ENCODE measurements around the gene BNIPL.

The BNIPL gene

DNA sequence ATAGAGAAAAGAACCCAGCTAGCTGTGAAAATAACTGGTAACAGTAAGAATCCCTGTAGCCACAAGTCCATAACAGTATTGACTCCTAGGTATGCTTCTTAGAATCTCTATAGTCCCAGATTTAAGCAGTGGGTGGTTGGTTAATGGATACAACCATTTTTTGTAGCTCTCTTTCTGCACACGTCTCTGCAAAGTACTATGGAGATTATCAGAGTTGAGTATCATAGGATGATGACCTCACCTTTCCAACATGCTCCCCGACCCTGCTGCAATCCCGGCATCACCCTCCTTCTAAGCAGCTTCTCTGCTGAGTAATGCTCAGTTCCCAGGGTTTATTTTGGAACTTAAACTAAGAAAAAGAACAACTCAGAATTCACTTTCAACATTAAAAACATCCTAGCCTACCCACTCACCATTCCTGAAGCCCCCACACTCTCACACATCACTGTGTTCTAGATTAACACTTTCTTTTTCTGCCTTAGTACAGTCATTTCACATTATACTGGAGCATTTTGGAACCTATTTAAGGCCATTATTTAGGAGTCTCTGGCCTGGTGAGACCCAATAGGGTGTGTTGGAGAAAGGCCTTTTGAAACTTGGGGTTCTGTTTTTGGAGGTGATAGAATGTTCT lies 26.5 kb downstream of the BNIPL start:
- TF ChIP-seq, protein P1, sequence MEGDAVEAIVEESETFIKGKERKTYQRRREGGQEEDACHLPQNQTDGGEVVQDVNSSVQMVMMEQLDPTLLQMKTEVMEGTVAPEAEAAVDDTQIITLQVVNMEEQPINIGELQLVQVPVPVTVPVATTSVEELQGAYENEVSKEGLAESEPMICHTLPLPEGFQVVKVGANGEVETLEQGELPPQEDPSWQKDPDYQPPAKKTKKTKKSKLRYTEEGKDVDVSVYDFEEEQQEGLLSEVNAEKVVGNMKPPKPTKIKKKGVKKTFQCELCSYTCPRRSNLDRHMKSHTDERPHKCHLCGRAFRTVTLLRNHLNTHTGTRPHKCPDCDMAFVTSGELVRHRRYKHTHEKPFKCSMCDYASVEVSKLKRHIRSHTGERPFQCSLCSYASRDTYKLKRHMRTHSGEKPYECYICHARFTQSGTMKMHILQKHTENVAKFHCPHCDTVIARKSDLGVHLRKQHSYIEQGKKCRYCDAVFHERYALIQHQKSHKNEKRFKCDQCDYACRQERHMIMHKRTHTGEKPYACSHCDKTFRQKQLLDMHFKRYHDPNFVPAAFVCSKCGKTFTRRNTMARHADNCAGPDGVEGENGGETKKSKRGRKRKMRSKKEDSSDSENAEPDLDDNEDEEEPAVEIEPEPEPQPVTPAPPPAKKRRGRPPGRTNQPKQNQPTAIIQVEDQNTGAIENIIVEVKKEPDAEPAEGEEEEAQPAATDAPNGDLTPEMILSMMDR (IDR thresholded peaks at IDR 0.05; ENCODE audit: low read depth, low read length) = no peak
- TF ChIP-seq EZH2phosphoT487 (IDR thresholded peaks at IDR 0.05; ENCODE audit: low read depth) = no peak
- peaks cover 12% of the 10 kb centered on the region for H3K4me1 ChIP-seq (ENCODE audit: low read length)
- H3K9me3 ChIP-seq (ENCODE audit: insufficient read depth, low read length) = no peaks in the 10 kb centered on the region
- H3K4me2 ChIP-seq (ENCODE audit: low read length) = no peak overlapping the region
- H2AFZ ChIP-seq (ENCODE audit: low read depth, low read length) = no peak overlapping the region
- peaks cover 3% of the 10 kb centered on the region; the same call in 1 of the 2 replicates for H4K20me1 ChIP-seq (ENCODE audit: insufficient read depth, low read length)
- H3K27ac ChIP-seq (ENCODE audit: low read length) = no peak overlapping the region
- H3K9ac ChIP-seq (ENCODE audit: low read length) = no peak overlapping the region
- H3K36me3 ChIP-seq (replicated peaks; ENCODE audit: low read depth, low read length) = peaks cover 2% of the 10 kb centered on the region
- no peaks in the 10 kb centered on the region for H3K27me3 ChIP-seq (ENCODE audit: low read depth, low read length)
- no peak overlapping the region for H3K4me3 ChIP-seq (ENCODE audit: low read length)
- H3K79me2 ChIP-seq (ENCODE audit: low read length) = peaks cover 22% of the 10 kb centered on the region

DNA sequence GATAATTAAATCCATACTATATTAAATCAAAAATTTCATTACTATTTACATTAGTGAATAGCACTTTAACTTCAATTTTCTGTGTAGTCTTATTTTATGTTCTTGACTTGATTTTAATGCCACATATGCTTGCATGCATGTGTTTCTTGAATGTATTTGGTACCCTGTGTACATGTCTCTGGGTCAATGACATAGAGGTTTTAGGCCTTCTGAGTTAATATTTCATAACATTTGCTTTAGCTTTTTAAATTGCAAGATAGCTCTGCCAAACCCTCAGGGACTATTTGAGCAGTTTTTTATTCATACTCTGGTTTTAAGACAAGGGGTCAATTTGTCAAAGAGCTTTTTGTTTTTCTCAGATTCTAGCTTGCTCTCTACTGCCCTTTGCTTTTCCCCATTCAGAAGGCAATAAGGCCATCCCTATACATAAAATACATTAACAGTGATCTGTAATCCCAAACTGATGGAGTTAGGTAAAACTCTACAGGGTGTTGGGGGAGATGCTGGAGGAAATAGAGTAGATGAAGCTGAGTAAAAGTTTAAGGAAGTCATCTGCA lies 28.8 kb downstream of the BNIPL start:
- Histone ChIP-seq H3K9ac (ENCODE audit: low read length) (no peak overlapping the region), H4K20me1 (ENCODE audit: insufficient read depth, low read length) (no peaks in the 10 kb centered on the region), H3K4me3 (ENCODE audit: low read length) (no peak overlapping the region), H3K36me3 (replicated peaks; ENCODE audit: low read depth, low read length) (no peaks in the 10 kb centered on the region), H3K4me1 (ENCODE audit: low read length) (peaks cover 13% of the 10 kb centered on the region), H3K79me2 (ENCODE audit: low read length) (0 out of 2 replicates have a peak, but pooled peaks cover 5% of the 10 kb centered on the region), H3K27me3 (ENCODE audit: low read depth, low read length) (no peaks in the 10 kb centered on the region), H3K9me3 (ENCODE audit: insufficient read depth, low read length) (no peaks in the 10 kb centered on the region), H2AFZ (ENCODE audit: low read depth, low read length) (no peak overlapping the region), H3K27ac (ENCODE audit: low read length) (no peak overlapping the region), H3K4me2 (ENCODE audit: low read length) (no peak overlapping the region)
- no peak for TF ChIP-seq EZH2phosphoT487 (IDR thresholded peaks at IDR 0.05; ENCODE audit: low read depth)
- TF ChIP-seq, protein P1 (IDR thresholded peaks at IDR 0.05; ENCODE audit: low read depth, low read length) = no peak

DNA sequence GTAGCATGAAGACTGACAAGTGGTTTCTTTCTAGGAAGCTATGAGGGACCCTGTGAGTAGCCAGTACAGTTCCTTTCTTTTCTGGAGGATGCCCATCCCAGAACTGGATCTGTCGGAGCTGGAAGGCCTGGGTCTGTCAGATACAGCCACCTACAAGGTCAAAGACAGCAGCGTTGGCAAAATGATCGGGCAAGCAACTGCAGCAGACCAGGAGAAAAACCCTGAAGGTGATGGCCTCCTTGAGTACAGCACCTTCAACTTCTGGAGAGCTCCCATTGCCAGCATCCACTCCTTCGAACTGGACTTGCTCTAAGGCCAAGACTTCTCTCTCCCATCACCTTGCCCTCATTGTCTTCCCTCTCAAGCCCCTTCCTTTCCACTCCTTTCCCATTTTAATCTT lies 30.8 kb downstream of the BNIPL start:
- no peaks in the 10 kb centered on the region for H4K20me1 ChIP-seq (ENCODE audit: insufficient read depth, low read length)
- no peak overlapping the region for H3K4me3 ChIP-seq (ENCODE audit: low read length)
- no peak overlapping the region for H3K9ac ChIP-seq (ENCODE audit: low read length)
- H3K36me3 ChIP-seq (replicated peaks; ENCODE audit: low read depth, low read length) = no peaks in the 10 kb centered on the region
- peaks cover 13% of the 10 kb centered on the region for H3K4me1 ChIP-seq (ENCODE audit: low read length)
- H3K27me3 ChIP-seq (ENCODE audit: low read depth, low read length) = no peaks in the 10 kb centered on the region
- no peaks in the 10 kb centered on the region for H3K9me3 ChIP-seq (ENCODE audit: insufficient read depth, low read length)
- peaks cover 12% of the 10 kb centered on the region; the same call in 1 of the 2 replicates for H3K79me2 ChIP-seq (ENCODE audit: low read length)
- no peak for TF ChIP-seq EZH2phosphoT487 (IDR thresholded peaks at IDR 0.05; ENCODE audit: low read depth)
- TF ChIP-seq, protein P1 (IDR thresholded peaks at IDR 0.05; ENCODE audit: low read depth, low read length) = no peak
- no peak overlapping the region for H2AFZ ChIP-seq (ENCODE audit: low read depth, low read length)
- no peak overlapping the region for H3K27ac ChIP-seq (ENCODE audit: low read length)
- H3K4me2 ChIP-seq (ENCODE audit: low read length) = no peak overlapping the region

DNA sequence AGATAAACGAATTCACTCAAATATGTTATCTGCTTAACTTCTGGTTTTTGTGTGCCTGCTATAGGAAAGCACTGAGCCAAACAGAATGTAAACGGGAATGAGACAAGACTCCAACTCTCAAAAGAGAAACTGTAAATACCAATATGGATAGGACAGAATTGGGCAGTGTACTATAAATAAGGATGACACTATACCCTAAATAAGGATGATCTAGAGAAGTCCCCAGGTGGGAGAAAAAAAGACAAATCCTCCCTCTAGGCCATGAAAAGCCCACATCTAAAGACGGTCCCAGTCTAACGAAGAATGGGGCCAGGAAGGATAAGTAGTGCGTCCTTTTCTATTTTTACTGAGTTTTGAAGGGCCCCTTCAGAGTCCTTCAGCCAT lies 32.7 kb downstream of the BNIPL start:
- H3K4me2 ChIP-seq (ENCODE audit: low read length) = no peak overlapping the region
- no peaks in the 10 kb centered on the region for H4K20me1 ChIP-seq (ENCODE audit: insufficient read depth, low read length)
- H3K4me3 ChIP-seq (ENCODE audit: low read length) = no peak overlapping the region
- no peak overlapping the region for H2AFZ ChIP-seq (ENCODE audit: low read depth, low read length)
- peaks cover 13% of the 10 kb centered on the region for H3K4me1 ChIP-seq (ENCODE audit: low read length)
- H3K9ac ChIP-seq (ENCODE audit: low read length) = no peak overlapping the region
- no peaks in the 10 kb centered on the region for H3K36me3 ChIP-seq (replicated peaks; ENCODE audit: low read depth, low read length)
- TF ChIP-seq EZH2phosphoT487 (IDR thresholded peaks at IDR 0.05; ENCODE audit: low read depth) = no peak
- TF ChIP-seq, protein P1 (IDR thresholded peaks at IDR 0.05; ENCODE audit: low read depth, low read length) = no peak
- no peak overlapping the region for H3K27ac ChIP-seq (ENCODE audit: low read length)
- H3K27me3 ChIP-seq (ENCODE audit: low read depth, low read length) = no peaks in the 10 kb centered on the region
- no peaks in the 10 kb centered on the region for H3K9me3 ChIP-seq (ENCODE audit: insufficient read depth, low read length)
- peaks cover 12% of the 10 kb centered on the region; the same call in 1 of the 2 replicates for H3K79me2 ChIP-seq (ENCODE audit: low read length)
